HepG2 (cell line): ENCODE data around the gene DBNDD2. TPM values are rescaled to one million over a fixed set of nuclear protein-coding genes. Genes with fewer than 3 reads are reported as not detected.

Experiments
- ATAC-seq: fragments of 200-7000 bp; cut with Tn5 transposase; 3 replicates; pipeline ENCODE4 v1.9.1; 2020; ENCODE audit warnings: mild to moderate bottlenecking, moderate library complexity
- BruUV-seq: library from RNA; stranded (reverse); fragments of 400-500 nt; replicated peaks from 2 replicates; lab custom pipeline; 2021; lab: Mats Ljungman, UMichigan
- CTCF ChIA-PET: fragments of 300-600 bp; formaldehyde crosslinking; extraction: SDS; loops from one replicate; lab custom pipeline; 2021; ENCODE audit warnings: low total read pairs, inconsistent platforms, low intra/inter-chr PET ratio; lab: Yijun Ruan, JAX
- POLR2A ChIA-PET: fragments of 350-600 bp; sonication (Branson Sonifier 250); formaldehyde crosslinking; loops from one replicate; lab custom pipeline; 2020; ENCODE audit warnings: antibody characterized with exemption, inconsistent platforms; lab: Yijun Ruan, JAX
- DNase-seq: peaks from one replicate; pipeline ENCODE4 v3.0.0-alpha.2; 2015; ENCODE audit warnings: low spot score
- FAIRE-seq: peaks from 3 replicates; lab custom pipeline; 2011; peaks lifted over from hg19 to GRCh38; lab: Jason Lieb, UNC
- H2AFZ ChIP-seq: one replicate; pipeline ENCODE4 v1.6.1; 2011; ENCODE audit warnings: low read length, inconsistent platforms
- H3K27ac ChIP-seq: fragments of 300-600 bp; 3 replicates; pipeline ENCODE4 v1.8.0; 2011; ENCODE audit warnings: mixed run types, mild to moderate bottlenecking, mixed read lengths, low read length, inconsistent platforms; ENCODE audit not compliant: insufficient read depth; ENCODE audit errors: extremely low read length
- H3K27me3 ChIP-seq, 2 experiments: fragments of 200-600 bp in 1 of 2; 2 replicates in 1 of 2; 3 replicates in 1 of 2; pipeline versions ENCODE4 v1.6.0 to v1.8.0; 2011; ENCODE audit warnings: low read length in 2 of 2, mild to moderate bottlenecking in 2 of 2, moderate library complexity in 2 of 2, inconsistent platforms in 1 of 2; ENCODE audit not compliant: insufficient read depth in 2 of 2, control insufficient read depth in 1 of 2
- H3K36me3 ChIP-seq, 2 experiments: fragments of 200-600 bp in 1 of 2; replicated peaks in 1 of 2; 2 replicates in 1 of 2; 3 replicates in 1 of 2; pipeline versions ENCODE4 v1.5.1 to v1.8.0; 2011; ENCODE audit warnings: low read length in 2 of 2, inconsistent platforms in 1 of 2; ENCODE audit not compliant: insufficient read depth in 2 of 2, control insufficient read depth in 1 of 2
- H3K4me1 ChIP-seq: 2 replicates; pipeline ENCODE4 v1.5.1; 2012; ENCODE audit warnings: low read length, inconsistent platforms; ENCODE audit not compliant: insufficient read depth
- H3K4me2 ChIP-seq: 2 replicates; pipeline ENCODE4 v1.6.0; 2011; ENCODE audit warnings: low read depth, low read length, inconsistent platforms
- H3K4me3 ChIP-seq, 3 experiments: fragments of 200-600 bp in 1 of 3; sonication (generic), shearing (Covaris generic) in 1 of 3; replicated peaks in 1 of 3; 2 replicates each; pipeline ENCODE4 v1.5.1; 2011 to 2016; ENCODE audit warnings: low read length in 3 of 3, inconsistent platforms in 2 of 3, low read depth in 2 of 3, mild to moderate bottlenecking in 2 of 3, control low read depth in 1 of 3, mixed read lengths in 1 of 3; ENCODE audit not compliant: insufficient read depth in 1 of 3
- H3K79me2 ChIP-seq: one replicate; pipeline ENCODE4 v1.6.1; 2011; ENCODE audit warnings: low read length, inconsistent platforms; ENCODE audit not compliant: insufficient read depth
- H3K9ac ChIP-seq: 2 replicates; pipeline ENCODE4 v1.6.0; 2011; ENCODE audit warnings: mild to moderate bottlenecking, low read depth, low read length, inconsistent platforms; ENCODE audit not compliant: insufficient read depth
- H3K9me3 ChIP-seq: 2 replicates; pipeline ENCODE4 v1.5.1; 2012; ENCODE audit warnings: mild to moderate bottlenecking, low read length
- H4K20me1 ChIP-seq: 2 replicates; pipeline ENCODE4 v1.6.0; 2011; ENCODE audit warnings: inconsistent platforms, mild to moderate bottlenecking, low read length, moderate library complexity; ENCODE audit not compliant: insufficient read depth
- HHEX ChIP-seq: IDR thresholded peaks from 2 replicates; pipeline ENCODE4 v1.6.1; 2016; ENCODE audit warnings: control low read depth
- HIVEP1 ChIP-seq: sonication (generic); formaldehyde crosslinking; IDR thresholded peaks from 2 replicates; pipeline ENCODE4 v1.4.0; 2020; ENCODE audit warnings: mild to moderate bottlenecking, missing genetic modification reagents
- KLF13 ChIP-seq: sonication (generic); formaldehyde crosslinking; IDR thresholded peaks from 2 replicates; pipeline ENCODE4 v1.4.0; 2020; ENCODE audit warnings: mild to moderate bottlenecking, missing genetic modification reagents
- MIER2 ChIP-seq: IDR thresholded peaks from 2 replicates; pipeline ENCODE4 v1.6.1; 2016; ENCODE audit warnings: missing biosample characterization, missing genetic modification reagents
- NCOA2 ChIP-seq: sonication (generic); formaldehyde crosslinking; IDR thresholded peaks from 2 replicates; pipeline ENCODE4 v1.8.0; 2022; ENCODE audit warnings: inconsistent platforms
- SKIL ChIP-seq: sonication (generic); formaldehyde crosslinking; IDR thresholded peaks from 2 replicates; pipeline ENCODE4 v1.8.0; 2022; ENCODE audit warnings: missing genetic modification reagents, mild to moderate bottlenecking, moderate library complexity, borderline replicate concordance
- SRF ChIP-seq: IDR thresholded peaks from 2 replicates; pipeline ENCODE4 v1.6.1; 2011; ENCODE audit warnings: mild to moderate bottlenecking, low read depth, low read length, moderate library complexity
- TOPORS ChIP-seq: sonication (generic); formaldehyde crosslinking; IDR thresholded peaks from 2 replicates; pipeline ENCODE4 v1.8.0; 2023; ENCODE audit warnings: mild to moderate bottlenecking, missing genetic modification reagents
- ZNF274 ChIP-seq: sonication (generic); formaldehyde crosslinking; IDR thresholded peaks from 2 replicates; pipeline ENCODE4 v1.5.1; 2020; ENCODE audit warnings: mild to moderate bottlenecking, missing genetic modification reagents
- ZNF510 ChIP-seq: sonication (generic); formaldehyde crosslinking; IDR thresholded peaks from 2 replicates; pipeline ENCODE4 v1.4.0; 2020; ENCODE audit warnings: low read depth, mild to moderate bottlenecking, missing genetic modification reagents
- ZNF549 ChIP-seq: sonication (generic); formaldehyde crosslinking; IDR thresholded peaks from 2 replicates; pipeline ENCODE4 v1.5.0; 2020; ENCODE audit warnings: missing genetic modification reagents
- ZNF746 ChIP-seq: sonication (generic); formaldehyde crosslinking; IDR thresholded peaks from 2 replicates; pipeline ENCODE4 v1.8.0; 2022; ENCODE audit warnings: mild to moderate bottlenecking, missing genetic modification reagents
- ZNF883 ChIP-seq: sonication (generic); formaldehyde crosslinking; IDR thresholded peaks from 2 replicates; pipeline ENCODE4 v1.5.1; 2020; ENCODE audit warnings: mild to moderate bottlenecking, missing genetic modification reagents; ENCODE audit errors: not compliant biosample characterization
- ZSCAN29 ChIP-seq: sonication (generic); formaldehyde crosslinking; conservative IDR thresholded peaks from 2 replicates; pipeline ENCODE4 v1.4.0; 2020; ENCODE audit warnings: mild to moderate bottlenecking, missing genetic modification reagents
- WGBS: methylation state at CpG from one replicate; pipeline ENCODE4 v1.1.6; 2017; ENCODE audit warnings: low lambda C conversion rate; 5-methylcytosine and 5-hydroxymethylcytosine counted together
- in situ Hi-C: cut with HindIII; loops from 2 replicates; pipeline ENCODE4 v1.10.0; 2017; ENCODE audit warnings: low pct_unique_long_range_greater_than_20kb; ENCODE audit not compliant: extremely low pct_ligation_motif_present
- intact Hi-C: fragments of 100-400 bp; cut with micrococcal nuclease; formaldehyde crosslinking; loops from one replicate; pipeline ENCODE4 v1.10.0; 2022; ENCODE audit not compliant: unreplicated experiment
- polyA plus RNA-seq, 8 experiments: library from polyadenylated mRNA; depleted of rRNA in 3 of 8; stranded (reverse) in 7 of 8; unstranded in 1 of 8; fragments of >200 nt; fragmentation: Illumina TruSeq in 4 of 8; extraction: Trizol in 4 of 8; gene quantifications; 2 replicates each; pipeline versions ENCODE4 v1.2.1 to v1.2.3, GENCODE V29; 2011 to 2016; ENCODE audit warnings: low read depth in 4 of 8, missing spikeins in 1 of 8, mixed read lengths in 1 of 8; ENCODE audit not compliant: insufficient read depth in 1 of 8
- total RNA-seq, 5 experiments: library from RNA; depleted of rRNA; stranded (reverse); fragments of >200 nt; fragmentation: Illumina TruSeq; extraction: Trizol; gene quantifications; 2 replicates each; pipeline ENCODE4 v1.2.3, GENCODE V29; 2016; ENCODE audit warnings: low read depth in 1 of 5
- TF ChIP-seq, protein P1 (sequence below): IDR thresholded peaks from 2 replicates; pipeline ENCODE4 v1.6.1; 2012; ENCODE audit warnings: low read depth, low read length, improper control_type of control experiment

DBNDD2 gene
- total and polyA plus RNA-seq, 2 of the 13 experiments (the other 11 are each of a cell fraction or from before 2014, with no cell fraction given), result 16.7 to 47.6 TPM

DNA sequence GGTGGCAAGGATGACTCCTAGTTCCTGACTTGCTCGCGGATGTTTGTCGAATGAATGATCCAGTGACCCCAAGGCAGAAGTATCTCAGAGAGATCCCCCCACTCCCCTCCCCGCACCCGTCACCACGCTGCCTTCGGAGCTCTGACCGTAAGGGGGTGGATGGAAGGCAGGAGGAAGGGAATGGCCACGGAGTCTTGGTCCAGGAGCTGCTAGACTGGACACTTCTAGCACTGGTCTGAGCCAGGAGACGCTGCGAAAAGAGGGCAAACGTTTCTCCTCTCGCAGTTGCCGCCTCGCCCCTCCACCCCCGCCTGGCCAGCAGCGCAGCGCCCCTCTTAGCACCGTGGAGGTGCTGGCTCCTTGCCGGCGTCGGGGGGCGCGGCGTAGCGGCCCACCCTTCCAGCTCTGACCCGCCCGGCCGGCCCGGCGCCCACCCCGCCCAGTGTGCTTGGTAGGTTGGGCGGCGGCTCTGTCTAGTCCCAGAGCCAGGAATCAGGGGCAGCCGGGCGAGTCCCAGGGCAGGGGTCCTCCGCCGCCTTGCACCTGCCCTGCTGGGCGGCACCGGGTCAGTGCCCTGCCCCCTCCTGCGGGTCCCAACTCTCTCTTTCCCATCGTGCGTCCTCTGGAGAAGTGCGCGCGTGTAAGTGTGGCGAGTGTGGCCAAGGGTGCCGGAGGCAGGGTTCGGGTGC, 2.4 kb upstream of the DBNDD2 start:
- CTCF ChIA-PET, result interaction anchor here (0.9 kb wide), 1 partner anchor 10 kb away, joined by 3 read pairs; the partner anchor contains the start of gene PIGT
- 4% methylated on average over 39 of the region's 49 CpGs for WGBS
- TF ChIP-seq NCOA2 (CRISPR knock-in tag), result no peak
- TF ChIP-seq, protein P1, sequence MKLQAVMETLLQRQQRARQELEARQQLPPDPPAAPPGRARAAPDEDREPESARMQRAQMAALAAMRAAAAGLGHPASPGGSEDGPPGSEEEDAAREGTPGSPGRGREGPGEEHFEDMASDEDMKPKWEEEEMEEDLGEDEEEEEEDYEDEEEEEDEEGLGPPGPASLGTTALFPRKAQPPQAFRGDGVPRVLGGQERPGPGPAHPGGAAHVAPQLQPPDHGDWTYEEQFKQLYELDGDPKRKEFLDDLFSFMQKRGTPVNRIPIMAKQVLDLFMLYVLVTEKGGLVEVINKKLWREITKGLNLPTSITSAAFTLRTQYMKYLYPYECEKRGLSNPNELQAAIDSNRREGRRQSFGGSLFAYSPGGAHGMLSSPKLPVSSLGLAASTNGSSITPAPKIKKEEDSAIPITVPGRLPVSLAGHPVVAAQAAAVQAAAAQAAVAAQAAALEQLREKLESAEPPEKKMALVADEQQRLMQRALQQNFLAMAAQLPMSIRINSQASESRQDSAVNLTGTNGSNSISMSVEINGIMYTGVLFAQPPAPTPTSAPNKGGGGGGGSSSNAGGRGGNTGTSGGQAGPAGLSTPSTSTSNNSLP, result no peak
- peak; percentile 55; the same call in 1 of the 2 replicates for TF ChIP-seq ZNF274 (CRISPR knock-in tag)
- no peak for TF ChIP-seq ZNF746
- TF ChIP-seq MIER2 (CRISPR knock-in tag), result no peak
- TF ChIP-seq ZNF883 (CRISPR knock-in tag), result peak; percentile 56
- peak; percentile 82; the same call in 1 of the 2 replicates for TF ChIP-seq HIVEP1
- no peak for TF ChIP-seq ZSCAN29 (CRISPR knock-in tag)
- no peak for TF ChIP-seq KLF13 (CRISPR knock-in tag)
- no peak for TF ChIP-seq ZNF549 (CRISPR knock-in tag)
- no peak for TF ChIP-seq SKIL (CRISPR knock-in tag)
- TF ChIP-seq ZNF510 (CRISPR knock-in tag), result no peak
- no peak for TF ChIP-seq SRF
- no peak for TF ChIP-seq TOPORS (CRISPR knock-in tag)
- TF ChIP-seq HHEX (CRISPR knock-in tag), result no peak

More for the DNA sequence above, 2.4 kb upstream of the DBNDD2 start:
- Histone ChIP-seq H3K9me3 (peaks cover 10% of the 10 kb centered on the region), H2AFZ (peak overlapping the region; percentile 44), H3K79me2 (no peaks in the 10 kb centered on the region), H3K9ac (peak overlapping the region; percentile 72), H4K20me1 (no peaks in the 10 kb centered on the region), H3K36me3 (no peaks in the 10 kb centered on the region), H3K27me3 (peaks cover 2 to 5% of the 10 kb centered on the region in 2 experiments; a peak in 2 of 5 replicates), H3K27ac (no peak overlapping the region), H3K4me1 (peaks cover 25% of the 10 kb centered on the region), H3K4me3 (peak overlapping the region; percentile 88 to 92 (median 88)), H3K4me2 (peak overlapping the region; percentile 95)
- no TSS peak for BruUV-seq
- ATAC-seq (peak; percentile 76), DNase-seq (no peak), FAIRE-seq (no peak)
- intact Hi-C loops, result no loop called here
- in situ Hi-C loops, result no loop called here
- POLR2A ChIA-PET, result interaction anchor here (1.6 to 4.2 kb wide), 6 partner anchors 10 to 68 kb away, joined by 4 to 32 read pairs (median 6); partner anchors contain the start of genes PIGT and SYS1
